ENCODE results near the gene ELOVL6. TPM values are rescaled to one million over a fixed set of nuclear protein-coding genes. Genes with fewer than 3 reads are reported as not detected.

Gene ELOVL6
- total RNA-seq, 4 donors from 2014 or later: 3.4 to 25.9 (median 11.4) TPM

DNA sequence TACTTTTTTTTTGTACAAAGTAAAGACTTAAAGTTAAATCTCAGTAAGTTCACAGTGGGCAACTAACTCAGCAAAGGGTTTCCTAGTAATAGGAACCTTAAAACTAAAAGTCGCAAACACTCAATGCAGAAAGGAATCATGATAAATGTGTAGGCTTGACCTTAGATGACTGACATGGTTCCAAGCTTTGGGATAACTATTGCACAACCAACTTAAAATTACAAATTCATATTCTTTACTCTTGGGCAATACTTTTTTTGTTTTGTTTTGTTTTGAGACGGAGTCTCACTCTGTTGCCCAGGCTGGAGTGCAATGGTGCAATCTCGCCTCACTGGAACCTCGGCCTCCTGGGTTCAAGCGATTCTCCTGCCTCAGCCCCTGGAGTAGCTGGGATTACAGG, 8.2 kb downstream of the ELOVL6 start:
- Histone ChIP-seq H3K36me3 (no peaks in the 10 kb centered on the region), H3K4me3 (no peak overlapping the region), H3K4me1 (peaks cover 0 to 23% (median 14%) of the 10 kb centered on the region in 4 donors), H3K9me3 (no peaks in the 10 kb centered on the region), H3K27ac (no peak overlapping the region), H3K27me3 (no peaks in the 10 kb centered on the region)
- TF ChIP-seq, protein P1, sequence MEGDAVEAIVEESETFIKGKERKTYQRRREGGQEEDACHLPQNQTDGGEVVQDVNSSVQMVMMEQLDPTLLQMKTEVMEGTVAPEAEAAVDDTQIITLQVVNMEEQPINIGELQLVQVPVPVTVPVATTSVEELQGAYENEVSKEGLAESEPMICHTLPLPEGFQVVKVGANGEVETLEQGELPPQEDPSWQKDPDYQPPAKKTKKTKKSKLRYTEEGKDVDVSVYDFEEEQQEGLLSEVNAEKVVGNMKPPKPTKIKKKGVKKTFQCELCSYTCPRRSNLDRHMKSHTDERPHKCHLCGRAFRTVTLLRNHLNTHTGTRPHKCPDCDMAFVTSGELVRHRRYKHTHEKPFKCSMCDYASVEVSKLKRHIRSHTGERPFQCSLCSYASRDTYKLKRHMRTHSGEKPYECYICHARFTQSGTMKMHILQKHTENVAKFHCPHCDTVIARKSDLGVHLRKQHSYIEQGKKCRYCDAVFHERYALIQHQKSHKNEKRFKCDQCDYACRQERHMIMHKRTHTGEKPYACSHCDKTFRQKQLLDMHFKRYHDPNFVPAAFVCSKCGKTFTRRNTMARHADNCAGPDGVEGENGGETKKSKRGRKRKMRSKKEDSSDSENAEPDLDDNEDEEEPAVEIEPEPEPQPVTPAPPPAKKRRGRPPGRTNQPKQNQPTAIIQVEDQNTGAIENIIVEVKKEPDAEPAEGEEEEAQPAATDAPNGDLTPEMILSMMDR (IDR thresholded peaks at IDR 0.05): no peak
- TF ChIP-seq POLR2A (IDR thresholded peaks at IDR 0.05): no peak
- TF ChIP-seq EP300 (IDR thresholded peaks at IDR 0.05; ENCODE audit: low read depth): no peak
- no peak for TF ChIP-seq POLR2AphosphoS5 (IDR thresholded peaks at IDR 0.05)
- WGBS, 2 donors (ENCODE audit: low coverage in 1 of 2): 92 to 93% methylated on average over 2 to 5 of the region's 5 CpGs
- intact Hi-C loops (cut with DNase I; ENCODE audit: low total_unique reads): no loop called here
- no peak for DNase-seq
- in situ Hi-C loops (cut with MboI; ENCODE audit: low pct_ligation_motif_present in 1 of 4, low pct_unique_long_range_greater_than_20kb in 1 of 4, low sequenced_read_pairs in 3 of 4): no loop called here

DNA sequence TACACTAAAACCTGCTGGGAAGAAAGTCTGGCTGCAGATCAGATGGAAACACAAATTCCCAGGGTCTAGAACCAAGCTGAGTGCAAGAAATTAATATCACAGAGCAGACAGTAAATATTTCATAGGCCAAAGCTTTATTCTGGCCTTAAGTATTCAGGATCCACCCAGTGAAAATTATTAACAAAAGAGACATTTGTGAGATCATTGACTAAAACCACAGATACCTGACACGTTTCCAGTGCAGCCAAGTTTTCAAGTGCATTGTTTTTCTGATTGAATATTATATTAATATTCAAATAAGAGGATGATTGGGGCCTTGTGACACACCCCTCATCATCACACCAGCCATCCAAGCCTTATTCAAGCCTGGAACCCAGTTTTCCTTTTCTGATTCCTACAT, 10.3 kb downstream of the ELOVL6 start:
- intact Hi-C loops (cut with DNase I; ENCODE audit: low total_unique reads): no loop called here
- Histone ChIP-seq H3K27me3 (no peaks in the 10 kb centered on the region), H3K4me1 (peaks cover 0 to 1% (median 0%) of the 10 kb centered on the region in 4 donors), H3K9me3 (no peaks in the 10 kb centered on the region), H3K36me3 (no peaks in the 10 kb centered on the region), H3K27ac (no peak overlapping the region), H3K4me3 (no peak overlapping the region)
- no peak for DNase-seq
- in situ Hi-C loops (cut with MboI; ENCODE audit: low pct_ligation_motif_present in 1 of 4, low pct_unique_long_range_greater_than_20kb in 1 of 4, low sequenced_read_pairs in 3 of 4): no loop called here
- 58 to 62% methylated on average over 1 of the region's 1 CpG for WGBS, 2 donors (ENCODE audit: low coverage in 1 of 2)
- TF ChIP-seq, protein P1 (IDR thresholded peaks at IDR 0.05): no peak
- TF ChIP-seq POLR2A (IDR thresholded peaks at IDR 0.05) (no peak), EP300 (IDR thresholded peaks at IDR 0.05; ENCODE audit: low read depth) (no peak), POLR2AphosphoS5 (IDR thresholded peaks at IDR 0.05) (no peak)

DNA sequence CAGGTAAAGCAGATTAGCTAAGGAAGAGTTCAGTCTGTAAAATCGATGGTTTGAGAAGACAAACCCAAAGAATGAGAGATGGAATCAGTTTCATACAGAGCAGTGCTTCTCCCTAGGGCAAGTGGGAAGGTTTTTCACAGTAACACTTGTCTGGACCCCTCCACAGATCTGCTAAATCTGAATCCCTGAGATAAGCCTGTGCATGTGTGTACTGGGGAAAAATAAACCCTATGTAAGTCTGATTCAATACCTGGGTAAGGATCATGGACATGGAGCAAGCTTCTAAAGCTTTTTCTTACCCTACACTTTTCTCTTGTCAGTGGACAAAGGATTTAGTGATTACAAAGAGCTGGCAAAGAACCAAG, 13.6 kb downstream of the ELOVL6 start:
- no peak overlapping the region for H3K27ac ChIP-seq
- WGBS, 2 donors (ENCODE audit: low coverage in 1 of 2): 67 to 88% methylated on average over 1 of the region's 1 CpG
- DNase-seq: no peak
- H3K4me3 ChIP-seq: no peak overlapping the region
- no peaks in the 10 kb centered on the region for H3K9me3 ChIP-seq
- H3K36me3 ChIP-seq: no peaks in the 10 kb centered on the region
- in situ Hi-C loops (cut with MboI; ENCODE audit: low pct_ligation_motif_present in 1 of 4, low pct_unique_long_range_greater_than_20kb in 1 of 4, low sequenced_read_pairs in 3 of 4): no loop called here
- no peaks in the 10 kb centered on the region for H3K27me3 ChIP-seq
- H3K4me1 ChIP-seq: no peaks in the 10 kb centered on the region
- no peak for TF ChIP-seq POLR2AphosphoS5 (IDR thresholded peaks at IDR 0.05)
- TF ChIP-seq POLR2A (IDR thresholded peaks at IDR 0.05): no peak
- TF ChIP-seq EP300 (IDR thresholded peaks at IDR 0.05; ENCODE audit: low read depth): no peak
- TF ChIP-seq, protein P1 (IDR thresholded peaks at IDR 0.05): no peak
- intact Hi-C loops (cut with DNase I; ENCODE audit: low total_unique reads): no loop called here

DNA sequence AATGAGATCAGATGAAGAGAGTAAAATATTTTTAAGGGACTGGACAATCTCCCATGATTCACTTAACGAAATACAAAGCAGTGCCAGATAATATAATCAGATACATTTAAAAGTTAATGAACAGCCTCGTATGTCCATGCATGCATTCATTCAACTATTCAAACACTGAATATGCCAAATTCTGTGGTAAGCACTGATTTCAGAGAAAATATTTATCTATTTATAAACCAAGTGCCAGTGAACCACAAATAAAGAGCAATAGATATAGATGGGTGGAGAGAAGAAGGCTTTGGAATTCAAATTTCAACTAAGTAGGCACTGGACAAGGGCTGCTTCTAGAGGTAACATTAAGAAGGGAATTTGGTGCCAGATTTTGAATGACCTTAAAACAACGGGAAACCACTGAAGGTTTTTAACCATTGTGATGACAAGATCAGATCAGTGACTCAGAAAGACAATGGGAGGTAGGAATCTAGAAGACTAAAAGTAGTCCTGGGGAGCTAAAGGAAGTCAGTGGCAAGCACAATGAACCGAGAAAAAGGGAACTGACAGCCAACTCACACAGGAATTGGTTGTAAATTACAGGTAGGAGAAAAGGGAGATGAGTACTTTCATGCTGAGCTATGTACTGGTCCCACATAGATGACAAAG, 14.2 kb downstream of the ELOVL6 start:
- Histone ChIP-seq H3K4me3 (no peak overlapping the region), H3K27me3 (no peaks in the 10 kb centered on the region), H3K4me1 (no peaks in the 10 kb centered on the region), H3K9me3 (no peaks in the 10 kb centered on the region), H3K36me3 (no peaks in the 10 kb centered on the region), H3K27ac (no peak overlapping the region)
- in situ Hi-C loops (cut with MboI; ENCODE audit: low pct_ligation_motif_present in 1 of 4, low pct_unique_long_range_greater_than_20kb in 1 of 4, low sequenced_read_pairs in 3 of 4): no loop called here
- DNase-seq: no peak
- TF ChIP-seq, protein P1 (IDR thresholded peaks at IDR 0.05): no peak
- TF ChIP-seq EP300 (IDR thresholded peaks at IDR 0.05; ENCODE audit: low read depth): no peak
- no peak for TF ChIP-seq POLR2A (IDR thresholded peaks at IDR 0.05)
- no peak for TF ChIP-seq POLR2AphosphoS5 (IDR thresholded peaks at IDR 0.05)
- 65 to 68% methylated on average over 4 of the region's 4 CpGs for WGBS, 2 donors (ENCODE audit: low coverage in 1 of 2)
- intact Hi-C loops (cut with DNase I; ENCODE audit: low total_unique reads): no loop called here

Measured in transverse colon (tissue), 4 donors.